Stomach (tissue), 4 donors: ENCODE results near the gene RPP38.

Experiments
- CTCF ChIP-seq, 7 experiments: fragments of 450-650 bp in 4 of 7; fragments of 200-600 bp in 3 of 7; sonication (generic) in 3 of 7; IDR thresholded peaks; one replicate each; pipeline ENCODE4 v1.5.1; 2016 to 2019; ENCODE audit warnings: antibody characterized with exemption in 7 of 7, control low read depth in 2 of 7, mild to moderate bottlenecking in 1 of 7
- POLR2A ChIP-seq, 4 donors: fragments of 450-650 bp; IDR thresholded peaks; one replicate each; pipeline ENCODE4 v1.6.1; 2016; ENCODE audit warnings: antibody characterized with exemption in 4 of 4, control low read depth in 2 of 4, mild to moderate bottlenecking in 1 of 4, moderate library complexity in 1 of 4
- POLR2AphosphoS5 ChIP-seq, 3 donors: sonication (generic); formaldehyde crosslinking; IDR thresholded peaks; one replicate each; pipeline ENCODE4 v1.6.1; 2016; ENCODE audit warnings: antibody characterized with exemption in 3 of 3

DNA sequence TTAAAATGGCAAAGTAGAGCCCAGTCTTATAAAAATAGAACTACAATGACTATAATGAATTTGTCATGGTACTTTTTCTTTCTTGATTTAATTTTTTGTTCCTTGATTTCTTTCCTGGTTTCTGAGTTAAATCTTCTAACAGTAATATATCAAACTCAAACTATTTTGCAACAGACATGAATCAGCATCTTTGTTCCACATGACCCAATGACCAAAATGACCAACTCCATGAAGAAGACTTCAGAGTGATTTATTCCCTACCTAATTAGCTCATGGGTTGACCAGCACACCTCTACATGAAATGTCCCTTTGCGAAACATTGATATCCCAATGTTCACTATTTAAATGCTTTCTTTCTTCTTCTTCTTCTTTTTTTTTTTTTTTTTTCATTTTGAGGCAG, 40.5 kb downstream of the RPP38 start:
- TF ChIP-seq CTCF (IDR thresholded peaks at IDR 0.05), result no peak
- TF ChIP-seq POLR2A (IDR thresholded peaks at IDR 0.05), result no peak
- TF ChIP-seq POLR2AphosphoS5 (IDR thresholded peaks at IDR 0.05), result no peak
